Measurements from ENCODE around the gene MORF4L2.

MORF4L2 gene

DNA sequence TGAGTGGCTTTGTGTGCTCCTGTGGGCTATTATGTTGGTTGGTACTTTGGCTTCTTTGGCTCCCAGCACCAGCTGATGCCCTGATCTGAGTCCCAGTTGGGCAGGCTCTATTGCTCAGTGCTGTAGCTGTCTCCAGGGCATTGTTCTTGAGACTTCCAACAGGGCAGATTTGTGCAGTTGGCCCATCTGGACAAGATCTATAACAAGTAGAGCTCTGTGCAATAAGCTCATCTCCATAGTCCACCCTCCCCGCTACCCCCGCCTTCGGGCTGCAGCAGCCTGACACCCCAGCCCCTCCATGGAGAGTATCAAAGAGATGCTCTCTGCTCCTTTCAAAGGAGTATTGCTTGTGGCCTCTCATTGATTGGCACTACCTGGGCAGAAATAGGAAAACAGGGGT, 18.4 kb upstream of the MORF4L2 start:
- DNase-seq (ENCODE audit: low spot score): no peak
- ChIA-PET CTCF (no interaction called here), POLR2A (ENCODE audit: low non-redundant PET) (no interaction called here)
- H3K27ac ChIP-seq: no peak overlapping the region
- TF ChIP-seq, protein P1, sequence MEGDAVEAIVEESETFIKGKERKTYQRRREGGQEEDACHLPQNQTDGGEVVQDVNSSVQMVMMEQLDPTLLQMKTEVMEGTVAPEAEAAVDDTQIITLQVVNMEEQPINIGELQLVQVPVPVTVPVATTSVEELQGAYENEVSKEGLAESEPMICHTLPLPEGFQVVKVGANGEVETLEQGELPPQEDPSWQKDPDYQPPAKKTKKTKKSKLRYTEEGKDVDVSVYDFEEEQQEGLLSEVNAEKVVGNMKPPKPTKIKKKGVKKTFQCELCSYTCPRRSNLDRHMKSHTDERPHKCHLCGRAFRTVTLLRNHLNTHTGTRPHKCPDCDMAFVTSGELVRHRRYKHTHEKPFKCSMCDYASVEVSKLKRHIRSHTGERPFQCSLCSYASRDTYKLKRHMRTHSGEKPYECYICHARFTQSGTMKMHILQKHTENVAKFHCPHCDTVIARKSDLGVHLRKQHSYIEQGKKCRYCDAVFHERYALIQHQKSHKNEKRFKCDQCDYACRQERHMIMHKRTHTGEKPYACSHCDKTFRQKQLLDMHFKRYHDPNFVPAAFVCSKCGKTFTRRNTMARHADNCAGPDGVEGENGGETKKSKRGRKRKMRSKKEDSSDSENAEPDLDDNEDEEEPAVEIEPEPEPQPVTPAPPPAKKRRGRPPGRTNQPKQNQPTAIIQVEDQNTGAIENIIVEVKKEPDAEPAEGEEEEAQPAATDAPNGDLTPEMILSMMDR (conservative IDR thresholded peaks at IDR 0.05; ENCODE audit: low read depth): no peak

GRCh38 chrX:103699243-103699642, 12.7 kb upstream of the MORF4L2 start:
- POLR2A ChIA-PET (ENCODE audit: low non-redundant PET): no interaction called here

GRCh38 chrX:103697687-103698086, 11.2 kb upstream of the MORF4L2 start:
- no peak overlapping the region for H3K27ac ChIP-seq
- POLR2A ChIA-PET (ENCODE audit: low non-redundant PET): no interaction called here
- CTCF ChIA-PET: no interaction called here
- TF ChIP-seq, protein P1 (conservative IDR thresholded peaks at IDR 0.05; ENCODE audit: low read depth): no peak
- no peak for DNase-seq (ENCODE audit: low spot score)

More at GRCh38 chrX:103699243-103699642, 12.7 kb upstream of the MORF4L2 start:
- TF ChIP-seq, protein P1 (conservative IDR thresholded peaks at IDR 0.05; ENCODE audit: low read depth): no peak
- DNase-seq (ENCODE audit: low spot score): no peak
- CTCF ChIA-PET: no interaction called here
- no peak overlapping the region for H3K27ac ChIP-seq

DNA sequence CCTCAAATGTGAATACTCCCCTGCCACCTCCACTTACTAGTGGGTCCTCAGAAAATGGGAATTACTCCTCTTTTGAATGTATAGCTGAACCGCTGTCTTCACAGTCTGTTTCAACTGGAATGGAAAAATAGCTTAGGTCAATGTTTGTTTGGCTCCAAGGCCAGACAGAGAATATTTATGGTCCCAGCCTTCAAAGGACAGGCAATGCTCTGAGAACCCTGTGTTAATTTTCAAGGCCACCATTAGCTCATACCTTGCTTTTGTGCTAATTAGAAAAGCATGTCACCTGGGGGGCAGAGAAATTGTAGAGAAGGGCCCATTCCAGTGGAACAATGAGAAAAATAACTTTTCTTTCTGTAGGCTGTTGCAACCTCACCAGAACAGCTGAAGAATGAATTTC, 4.6 kb upstream of the MORF4L2 start:
- no peak overlapping the region for H3K27ac ChIP-seq
- ChIA-PET POLR2A (ENCODE audit: low non-redundant PET) (no interaction called here), CTCF (no interaction called here)
- TF ChIP-seq, protein P1 (conservative IDR thresholded peaks at IDR 0.05; ENCODE audit: low read depth): no peak
- DNase-seq (ENCODE audit: low spot score): no peak

GRCh38 chrX:103688946-103689345, 2.4 kb upstream of the MORF4L2 start:
- no peak for DNase-seq (ENCODE audit: low spot score)
- ChIA-PET POLR2A (ENCODE audit: low non-redundant PET) (no interaction called here), CTCF (interaction anchor here (0.6 kb wide), 1 partner anchor 53 kb away, joined by 3 read pairs; no protein-coding TSS in a partner anchor)
- H3K27ac ChIP-seq: no peak overlapping the region
- TF ChIP-seq, protein P1 (conservative IDR thresholded peaks at IDR 0.05; ENCODE audit: low read depth): peak; percentile 65

DNA sequence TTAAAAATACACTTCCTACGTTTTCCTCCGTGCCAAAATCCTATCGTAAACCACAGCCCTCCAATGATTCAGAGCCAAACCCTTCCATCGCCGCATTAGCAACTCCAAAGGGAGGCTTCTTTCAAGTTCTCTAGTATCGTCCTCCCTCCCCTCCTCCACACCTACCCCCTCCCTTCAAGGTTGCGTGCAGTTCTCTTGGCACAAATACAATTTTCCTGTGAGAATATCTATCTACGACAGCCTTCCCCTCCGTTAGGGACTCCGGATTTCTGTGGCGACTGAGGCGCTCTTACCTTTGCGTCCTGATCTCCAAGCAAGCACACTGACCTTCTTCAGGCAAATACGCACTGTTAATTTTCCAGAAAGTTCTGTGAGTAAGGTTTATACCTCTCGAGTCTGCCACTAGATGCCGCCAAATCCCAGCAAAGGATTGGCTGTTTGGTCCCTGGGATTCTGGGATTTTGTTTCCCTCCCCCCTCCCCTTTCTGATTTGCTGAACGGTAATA, 1.2 kb upstream of the MORF4L2 start:
- peak overlapping the region; percentile 93 for H3K27ac ChIP-seq
- TF ChIP-seq, protein P1 (conservative IDR thresholded peaks at IDR 0.05; ENCODE audit: low read depth): peak; percentile 47
- peak; percentile 39 for DNase-seq (ENCODE audit: low spot score)
- ChIA-PET POLR2A (ENCODE audit: low non-redundant PET) (interaction anchor here (0.7 kb wide), 2 partner anchors 104 to 106 kb away, joined by 3 to 4 read pairs; no protein-coding TSS in a partner anchor), CTCF (interaction anchor here (0.6 kb wide), 1 partner anchor 248 kb away, joined by 3 read pairs; no protein-coding TSS in a partner anchor)
